Stimulated activated CD4-positive, alpha-beta T cell treated with anti-CD3 and anti-CD28 coated beads, TNF-alpha, amount 100 ng/mL, for 48 hours (primary cell): ENCODE data around the gene TRABD.
"Not testable (repeated sequence)": the region's sequence is repeated elsewhere in the genome, so short reads cannot be mapped to it uniquely, and the experiment has no call there.

Experiments used
- DNase-seq, 3 donors: peaks; one replicate each; pipeline ENCODE4 v3.0.0-alpha.2; 2020; ENCODE audit warnings: low read depth in 3 of 3

The TRABD gene, protein sequence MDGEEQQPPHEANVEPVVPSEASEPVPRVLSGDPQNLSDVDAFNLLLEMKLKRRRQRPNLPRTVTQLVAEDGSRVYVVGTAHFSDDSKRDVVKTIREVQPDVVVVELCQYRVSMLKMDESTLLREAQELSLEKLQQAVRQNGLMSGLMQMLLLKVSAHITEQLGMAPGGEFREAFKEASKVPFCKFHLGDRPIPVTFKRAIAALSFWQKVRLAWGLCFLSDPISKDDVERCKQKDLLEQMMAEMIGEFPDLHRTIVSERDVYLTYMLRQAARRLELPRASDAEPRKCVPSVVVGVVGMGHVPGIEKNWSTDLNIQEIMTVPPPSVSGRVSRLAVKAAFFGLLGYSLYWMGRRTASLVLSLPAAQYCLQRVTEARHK

DNA sequence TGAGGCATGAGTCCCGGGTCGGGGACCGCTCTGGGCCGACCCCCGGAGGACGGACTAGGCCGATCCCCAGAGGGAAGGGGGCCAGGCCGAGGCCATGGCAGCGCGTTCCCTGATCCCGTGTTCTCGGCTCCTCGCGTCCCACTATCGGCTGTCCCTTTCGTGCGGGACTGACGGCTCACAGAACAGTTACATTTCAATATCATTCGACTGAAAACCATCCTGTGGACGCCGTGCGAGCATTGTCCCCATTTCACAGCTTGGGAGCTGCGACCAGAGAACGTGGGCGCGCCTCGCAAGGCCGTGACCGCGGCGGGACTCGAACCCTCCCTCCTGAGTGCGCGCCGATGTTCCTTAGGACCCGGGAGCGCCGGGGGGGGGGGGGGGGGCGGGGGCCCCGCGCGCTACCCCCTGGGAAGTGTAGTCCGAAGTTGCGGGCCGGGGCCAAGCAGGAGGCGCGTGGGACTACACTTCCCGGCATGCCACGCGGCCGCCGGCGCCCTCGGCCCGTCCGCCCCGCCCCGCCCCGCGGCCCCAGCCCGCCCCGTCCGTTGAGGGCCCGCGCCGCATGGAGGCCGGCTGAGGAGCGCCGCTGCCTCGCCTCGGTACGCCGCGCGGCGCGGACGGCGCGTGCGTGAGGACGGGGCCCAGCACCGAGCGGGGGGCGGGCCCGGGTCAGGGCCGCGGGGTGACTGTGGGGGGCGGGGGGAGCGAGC, at the start of gene TRABD:
TRABD (plus strand) TSS at position 539 of the 713 bp plus-strand sequence. CDS start 7,148 bp downstream, outside the sequence.
- peak; percentile 80 to 89 (median 83) for DNase-seq

DNA sequence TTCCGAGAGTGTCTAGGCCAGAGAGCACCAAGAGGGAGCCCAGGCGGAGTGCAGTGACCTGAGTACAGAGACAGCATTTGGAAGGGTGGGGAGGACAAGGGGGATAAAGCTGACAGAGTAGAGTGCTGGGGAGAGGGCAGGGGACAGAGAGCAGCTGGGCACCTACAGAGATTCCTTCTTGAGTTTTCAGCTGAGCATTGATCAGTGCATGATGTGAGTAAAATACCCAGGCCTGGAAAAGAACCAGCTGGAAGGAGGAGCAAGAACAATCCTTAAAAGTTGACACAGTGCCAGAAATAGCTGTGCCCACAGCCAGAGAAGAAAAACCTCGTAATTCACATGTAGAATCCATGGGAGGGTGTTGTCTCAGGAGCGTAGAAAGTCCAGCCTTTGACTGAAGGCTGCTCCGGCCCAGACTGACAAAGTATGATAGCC, 49.1 kb upstream of the TRABD start:
- no peak for DNase-seq

DNA sequence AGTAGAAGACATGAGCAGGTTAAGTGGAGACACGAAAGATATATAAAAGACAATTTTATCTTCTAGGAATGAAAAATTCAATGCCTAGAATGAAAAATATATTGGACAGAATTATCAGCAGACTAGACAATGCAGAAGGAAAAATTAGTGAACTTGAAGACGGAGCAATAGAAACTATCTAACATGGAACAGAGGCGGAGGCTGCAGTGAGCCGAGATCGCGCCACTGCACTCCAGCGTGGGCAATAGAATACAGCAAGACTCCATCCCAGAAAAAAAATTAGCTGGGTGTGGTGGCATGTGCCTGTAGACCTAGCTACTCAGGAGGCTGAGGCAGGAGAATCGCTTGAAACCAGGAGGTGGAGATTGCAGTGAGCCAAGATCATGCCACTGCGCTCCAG, 48.4 kb upstream of the TRABD start:
- not testable (repeated sequence) for DNase-seq

DNA sequence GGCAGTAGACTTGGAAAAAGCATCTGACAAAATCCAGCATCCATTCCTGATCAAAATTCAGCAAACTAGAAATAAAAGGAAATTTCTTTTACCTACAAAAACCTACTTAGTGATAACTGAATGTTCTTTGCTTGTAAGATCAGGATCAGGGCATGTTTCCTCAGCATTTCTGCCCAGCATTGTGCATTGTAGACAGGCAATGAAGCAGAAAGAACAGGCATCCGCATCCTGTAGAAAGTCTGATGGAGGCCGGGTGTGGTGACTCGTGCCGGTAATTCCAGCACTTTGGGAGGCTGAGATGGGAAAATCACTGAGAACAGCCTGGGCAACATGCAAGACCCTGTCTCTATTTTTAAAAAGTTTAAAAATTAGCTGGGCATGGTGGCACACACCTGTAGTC, 47.7 kb upstream of the TRABD start:
- no peak for DNase-seq

DNA sequence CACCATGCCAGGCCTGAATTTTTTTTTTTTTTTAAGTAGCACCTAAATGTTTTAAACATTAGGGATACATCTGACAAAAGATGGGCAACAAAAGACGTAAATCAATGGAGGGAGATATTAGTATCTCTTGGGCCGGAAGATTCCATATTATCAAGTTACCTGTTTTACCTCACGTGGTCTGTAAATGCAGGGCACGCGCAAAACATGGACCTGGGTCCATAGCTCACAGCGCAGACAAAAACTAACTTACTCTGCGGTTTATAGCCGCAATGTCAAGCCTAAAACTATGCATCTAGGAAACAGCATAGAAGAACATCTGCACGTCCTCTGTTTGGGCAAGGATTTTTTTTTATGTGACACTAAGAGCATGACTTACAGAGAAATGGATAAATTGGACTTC, 46.7 kb upstream of the TRABD start:
- no peak for DNase-seq

DNA sequence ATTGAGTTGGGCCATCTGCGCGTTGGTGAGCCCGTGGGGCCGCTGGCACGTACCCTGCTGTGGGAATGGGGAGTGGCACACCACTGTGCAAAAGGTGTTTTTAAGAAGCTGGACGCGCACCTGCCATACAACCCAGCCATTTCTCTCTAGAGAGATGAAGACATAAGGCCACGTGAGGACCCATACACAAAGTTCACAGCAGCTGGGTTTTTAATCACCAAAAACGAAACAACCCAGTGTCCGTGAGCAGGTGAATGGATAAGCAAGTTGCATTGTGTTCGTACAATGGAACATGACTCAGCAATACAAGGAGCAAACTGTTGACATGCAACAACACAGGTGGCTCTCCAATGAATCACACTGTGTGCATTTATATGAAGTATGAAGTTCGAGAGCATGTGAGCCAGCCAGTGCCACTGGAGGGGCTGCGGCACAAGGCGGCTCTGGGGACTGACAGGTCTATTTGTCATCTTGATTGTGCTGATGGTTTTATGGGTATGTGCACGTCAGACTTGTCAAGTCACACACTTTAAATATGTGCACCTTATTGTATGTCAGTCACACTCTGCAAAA, 45.8 kb upstream of the TRABD start:
- DNase-seq, result no peak

DNA sequence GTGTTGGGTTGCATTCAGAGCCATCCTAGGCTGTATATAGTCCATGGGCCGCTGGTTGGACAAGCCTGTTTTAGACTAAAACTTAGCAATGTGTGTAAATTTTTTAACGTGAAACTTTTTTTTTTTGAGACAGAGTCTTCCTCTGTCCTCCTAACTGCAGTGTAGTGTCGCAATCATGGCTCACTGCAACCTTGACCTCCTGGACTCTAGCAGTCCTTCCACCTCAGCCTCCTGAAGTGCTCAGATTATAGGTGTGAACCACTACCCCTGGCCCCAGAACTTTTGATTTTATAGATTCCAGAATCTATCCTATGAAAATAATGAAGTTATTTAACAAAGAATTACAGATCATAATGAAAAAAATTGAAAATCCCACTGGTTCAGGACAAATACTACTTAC, 45.1 kb upstream of the TRABD start:
- no peak for DNase-seq

DNA sequence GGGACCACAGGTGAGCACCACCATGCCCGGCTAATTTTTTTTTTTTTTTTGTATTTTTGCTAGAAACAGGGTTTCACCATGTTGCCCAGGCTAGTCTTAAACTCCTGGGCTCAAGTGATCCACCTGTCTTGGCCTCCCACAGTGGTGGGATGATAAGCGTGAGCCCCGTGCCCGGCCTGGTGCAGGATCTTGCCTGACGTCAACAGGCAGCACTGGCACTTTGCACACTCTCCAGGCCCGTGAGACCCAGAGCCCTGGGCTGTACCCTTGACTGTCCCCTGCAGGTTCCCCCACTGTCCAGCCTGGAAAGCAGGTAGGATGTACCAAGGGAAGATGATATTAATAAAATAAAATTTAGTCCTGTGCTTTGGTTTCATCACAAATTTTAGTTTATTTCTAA, 44.3 kb upstream of the TRABD start:
- no peak for DNase-seq

DNA sequence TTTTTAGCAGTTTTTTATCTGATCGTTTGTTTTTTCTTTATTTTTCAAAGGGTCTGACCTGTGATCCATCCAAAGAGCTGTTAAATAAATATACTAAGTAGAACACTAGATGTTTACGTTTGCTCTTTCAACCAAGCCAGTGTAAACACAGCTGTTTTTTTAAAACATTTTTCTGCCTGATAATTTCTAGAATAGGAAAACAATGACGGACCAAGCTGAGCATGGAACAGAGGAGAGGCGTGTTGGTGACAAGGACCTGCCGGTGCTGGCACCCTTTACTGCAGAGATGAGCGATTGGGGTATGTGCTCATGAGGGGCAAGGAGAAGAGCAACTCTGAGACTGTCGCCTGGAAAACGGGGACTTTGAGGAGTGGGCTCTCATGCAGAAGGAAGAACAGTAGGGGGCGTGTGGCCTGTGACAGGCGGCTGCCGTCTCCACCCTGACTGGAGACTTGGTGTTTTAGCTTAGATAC, 43.8 kb upstream of the TRABD start:
- no peak for DNase-seq

DNA sequence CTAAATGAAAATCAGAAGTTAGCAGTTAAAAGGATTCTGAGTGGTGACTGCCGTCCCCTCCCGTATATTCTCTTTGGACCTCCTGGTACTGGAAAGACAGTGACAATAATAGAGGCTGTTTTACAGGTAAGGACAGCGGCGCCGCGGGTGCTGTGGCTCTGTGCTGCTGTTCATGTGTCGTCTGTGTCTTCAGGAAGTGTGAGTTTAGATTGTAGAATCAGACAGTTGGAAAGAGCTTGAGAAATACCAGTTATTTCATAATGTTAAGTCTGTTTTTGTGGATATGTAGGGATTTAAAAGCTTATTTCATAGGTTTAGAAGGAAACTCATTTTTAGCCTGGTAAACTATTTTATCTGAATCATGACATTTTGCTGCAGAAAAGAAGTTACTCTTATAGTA, 42.6 kb upstream of the TRABD start:
- no peak for DNase-seq

DNA sequence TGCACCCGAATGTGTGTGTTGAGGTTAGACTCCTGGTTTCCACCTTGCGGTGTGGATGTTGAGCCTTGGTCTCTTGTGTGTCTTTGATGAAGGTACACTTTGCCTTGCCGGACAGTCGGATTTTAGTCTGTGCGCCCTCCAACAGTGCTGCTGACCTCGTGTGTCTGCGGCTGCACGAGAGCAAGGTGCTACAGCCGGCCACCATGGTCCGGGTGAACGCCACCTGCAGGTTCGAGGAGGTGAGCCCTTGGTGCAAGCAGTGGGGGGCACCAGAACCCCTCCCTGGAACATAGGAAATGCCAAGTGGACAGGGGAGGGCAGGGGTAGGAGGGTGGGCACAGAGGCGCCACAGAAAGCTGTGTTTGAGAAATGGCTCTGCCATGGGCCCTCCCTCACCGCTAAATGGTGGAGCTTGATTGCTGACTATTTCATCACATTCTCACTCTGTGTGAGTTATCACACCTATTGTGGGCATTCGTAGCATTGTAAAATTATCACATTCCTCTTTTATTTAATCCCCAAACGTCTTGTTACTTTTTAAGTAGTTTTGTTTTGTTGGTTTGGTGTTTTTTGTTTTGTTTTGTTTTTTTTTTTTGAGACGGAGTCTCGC, 41.6 kb upstream of the TRABD start:
- no peak for DNase-seq

DNA sequence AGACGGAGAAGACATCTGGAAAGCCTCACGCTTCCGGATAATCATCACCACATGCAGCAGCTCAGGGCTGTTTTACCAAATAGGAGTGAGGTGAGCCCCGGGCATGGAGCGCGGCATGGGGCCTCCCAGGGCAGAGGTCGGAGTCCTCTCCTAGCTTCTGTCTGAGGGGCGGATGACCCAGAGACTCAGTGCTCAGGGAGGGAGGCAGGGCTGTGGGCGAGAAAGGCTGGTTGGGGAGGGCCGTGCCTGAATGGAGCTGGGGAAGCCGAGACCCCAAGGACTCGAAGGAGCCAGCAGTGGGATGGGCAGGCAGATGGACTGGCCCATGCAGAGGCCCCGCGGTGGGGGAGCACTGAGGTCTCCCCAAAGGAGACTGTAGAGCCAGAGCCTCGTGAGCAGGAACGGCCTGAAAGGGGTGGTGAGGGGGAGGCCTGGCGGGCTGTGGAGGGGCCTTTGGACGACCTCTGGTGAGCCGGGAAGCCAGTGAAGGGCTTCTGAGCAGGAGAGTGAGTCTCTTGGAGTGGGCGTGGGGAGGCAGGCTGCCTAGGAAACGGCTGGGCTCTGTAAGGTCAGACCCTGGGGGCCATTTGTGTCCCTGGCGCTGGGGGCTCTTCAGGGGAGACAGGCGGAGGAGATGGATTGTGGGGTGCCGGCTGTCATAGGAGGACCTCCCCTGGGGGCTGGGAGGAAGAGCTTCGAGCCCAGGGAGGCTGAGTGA, 39.8 kb upstream of the TRABD start:
- no peak for DNase-seq

DNA sequence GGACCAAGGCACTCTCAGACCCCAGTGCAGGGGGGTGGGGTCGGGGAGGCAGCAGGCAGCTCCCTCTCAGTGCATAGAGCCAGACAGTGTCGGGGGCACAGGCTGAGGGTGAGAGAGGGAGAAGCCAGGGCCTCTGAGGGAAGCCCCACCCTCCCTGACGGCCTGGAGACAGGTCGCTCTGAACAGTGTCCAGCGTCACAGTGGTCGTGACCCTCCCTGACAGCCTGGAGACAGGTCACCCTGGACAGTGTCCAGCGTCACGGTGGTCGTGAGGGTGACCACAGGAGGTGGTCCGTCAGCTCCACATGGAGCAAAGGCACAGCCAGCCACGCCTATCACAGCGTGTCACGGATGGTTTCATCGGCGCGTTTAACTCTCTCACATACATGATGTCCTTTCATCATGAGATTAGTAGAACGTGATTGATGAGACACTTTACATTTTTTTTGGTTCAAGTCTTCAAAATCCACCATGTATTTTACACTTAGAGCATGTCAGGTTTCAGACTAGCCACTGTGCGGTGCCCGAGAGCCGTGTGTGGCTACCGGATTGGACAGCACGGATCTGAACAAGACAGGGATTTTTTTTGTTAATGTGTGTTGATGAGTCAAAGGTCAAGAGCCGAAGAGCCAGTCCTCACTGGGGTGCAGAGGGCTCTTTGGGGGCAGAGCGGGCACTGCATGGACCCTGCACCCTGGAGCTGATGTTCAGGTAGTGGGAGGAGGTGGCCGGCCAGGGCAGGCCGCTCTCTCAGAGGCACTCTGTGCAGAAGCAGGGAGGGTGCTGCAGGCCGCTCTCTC, 39.1 kb upstream of the TRABD start:
- DNase-seq, result no peak

DNA sequence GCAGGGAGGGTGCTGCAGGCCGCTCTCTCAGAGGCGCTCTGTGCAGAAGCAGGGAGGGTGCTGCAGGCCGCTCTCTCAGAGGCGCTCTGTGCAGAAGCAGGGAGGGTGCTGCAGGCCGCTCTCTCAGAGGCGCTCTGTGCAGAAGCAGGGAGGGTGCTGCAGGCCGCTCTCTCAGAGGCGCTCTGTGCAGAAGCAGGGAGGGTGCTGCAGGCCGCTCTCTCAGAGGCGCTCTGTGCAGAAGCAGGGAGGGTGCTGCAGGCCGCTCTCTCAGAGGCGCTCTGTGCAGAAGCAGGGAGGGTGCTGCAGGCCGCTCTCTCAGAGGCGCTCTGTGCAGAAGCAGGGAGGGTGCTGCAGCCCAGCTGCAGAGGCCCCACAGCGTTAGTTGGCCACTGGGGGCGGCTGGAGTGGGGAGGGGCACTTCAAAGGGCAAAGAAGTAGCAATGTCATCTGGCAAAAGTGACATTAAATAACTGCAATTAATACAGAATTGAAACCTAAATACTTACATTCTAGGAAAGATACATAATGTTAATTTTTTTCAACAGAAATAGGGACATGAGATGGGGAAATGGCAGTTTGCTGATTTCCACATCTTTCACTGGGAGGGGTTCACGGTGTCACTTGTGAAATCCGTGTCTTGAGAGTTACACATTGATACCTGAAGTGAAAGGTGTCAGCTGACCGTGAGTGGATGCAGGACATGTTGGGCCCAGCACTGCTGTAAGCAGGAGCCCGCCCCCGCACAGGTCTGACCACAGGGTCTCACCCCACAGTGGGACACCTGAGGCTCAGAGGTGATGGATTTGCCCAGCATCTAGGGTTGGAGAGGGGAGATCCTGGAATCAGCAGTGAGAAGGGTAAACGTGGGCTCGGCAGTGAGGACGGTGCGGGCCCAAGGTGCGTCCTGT, 38.2 kb upstream of the TRABD start:
- DNase-seq, result not testable (repeated sequence)

DNA sequence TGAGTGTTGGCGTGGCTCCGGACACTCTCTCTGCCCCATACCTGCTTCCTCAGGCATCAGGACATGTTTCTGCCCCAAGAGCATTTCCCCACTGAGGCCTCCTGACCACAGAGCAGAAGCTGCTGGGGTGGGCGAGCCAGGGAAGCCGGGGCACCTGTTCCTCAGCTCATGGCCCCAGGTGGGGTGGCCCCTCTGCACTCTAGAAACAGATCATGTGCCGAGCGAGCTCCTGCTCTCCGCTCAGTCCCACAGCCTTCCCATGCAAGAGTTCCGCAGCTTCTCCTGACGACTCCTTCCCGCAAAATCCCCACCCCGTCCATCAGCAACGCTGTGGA, 37.6 kb upstream of the TRABD start:
- DNase-seq, result no peak

DNA sequence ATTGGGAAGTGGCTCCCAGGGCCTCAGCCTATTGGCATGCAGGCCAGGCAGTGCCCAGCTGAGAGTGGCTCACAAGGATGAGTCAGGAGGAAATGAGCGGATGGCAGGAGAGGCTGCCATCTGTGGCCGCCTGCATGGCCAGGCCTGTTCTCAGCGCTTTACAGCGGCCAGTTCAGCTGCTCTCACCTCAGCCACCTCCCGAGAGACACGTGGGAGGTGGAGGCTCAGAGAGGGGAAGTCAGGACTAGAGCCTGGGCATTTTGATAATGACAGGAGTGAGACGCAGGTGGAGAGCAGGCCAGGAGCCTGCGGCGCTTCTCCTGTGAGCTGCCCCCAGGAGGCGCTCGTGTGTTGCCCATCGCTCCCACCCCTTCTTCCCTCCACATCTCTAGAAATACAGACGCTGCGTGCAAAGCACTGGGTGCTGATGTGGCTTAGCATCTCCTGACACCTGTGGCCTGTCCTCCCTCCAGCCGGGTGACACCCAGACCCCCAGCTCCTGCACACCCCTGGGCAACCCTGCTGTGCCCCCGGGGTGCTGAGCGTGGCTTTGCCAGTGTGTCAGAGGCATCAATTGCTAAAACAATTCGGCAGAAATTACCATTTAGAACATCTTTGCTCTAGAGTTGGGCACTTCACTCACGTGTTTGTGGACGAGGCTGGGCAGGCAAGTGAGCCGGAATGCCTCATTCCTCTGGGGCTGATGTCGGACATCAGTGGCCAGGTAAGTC, 36.6 kb upstream of the TRABD start:
- DNase-seq, result peak; percentile 51 to 57 (median 54)

DNA sequence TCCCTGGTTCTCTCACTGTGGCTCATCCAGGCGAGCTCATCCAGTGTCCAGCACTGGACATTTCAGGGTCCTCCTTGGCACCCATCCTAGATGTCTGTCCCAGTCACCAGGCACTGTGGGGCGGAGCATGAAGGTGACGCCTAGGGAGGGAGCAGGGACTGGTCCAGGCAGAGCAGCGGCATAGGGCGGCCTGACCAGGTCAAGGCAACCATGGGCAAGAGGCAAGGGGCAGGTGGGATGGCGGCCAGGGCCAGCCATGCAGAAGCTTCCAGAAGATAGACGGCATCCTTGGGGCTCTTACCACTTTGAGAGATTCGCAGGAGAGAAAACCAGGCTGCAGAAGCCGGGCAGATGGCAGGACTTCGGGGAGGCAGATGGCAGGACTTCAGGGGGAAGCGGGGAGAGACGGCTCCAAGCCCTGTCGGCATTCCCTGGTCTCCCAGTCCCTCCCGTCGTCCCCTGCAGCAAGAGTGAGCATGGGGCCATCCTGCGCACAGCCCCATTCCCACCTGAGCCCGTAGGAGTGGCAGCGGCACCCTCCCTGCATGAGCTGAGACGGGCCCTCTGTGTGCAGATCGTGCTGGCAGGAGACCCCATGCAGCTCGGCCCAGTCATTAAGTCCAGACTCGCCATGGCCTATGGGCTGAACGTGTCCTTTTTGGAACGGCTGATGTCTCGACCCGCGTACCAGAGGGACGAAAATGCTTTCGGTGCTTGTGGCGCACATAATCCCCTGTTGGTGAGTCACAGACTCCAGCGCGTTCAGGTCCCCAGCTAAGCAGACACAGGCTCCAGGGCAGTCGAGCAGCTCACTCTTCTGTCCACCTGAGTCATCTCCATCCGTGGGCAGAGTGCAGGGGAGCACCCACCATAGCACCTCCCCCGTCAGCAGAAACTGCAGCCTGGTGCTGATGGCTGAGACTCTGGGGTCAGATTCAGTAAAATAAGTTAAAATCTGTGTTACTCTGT, 35.3 kb upstream of the TRABD start:
- no peak for DNase-seq
